Stomach (tissue), 4 donors: Measurements from ENCODE around the gene NANOS1.

Source experiments
- CTCF ChIP-seq, 7 experiments: fragments of 450-650 bp in 4 of 7; fragments of 200-600 bp in 3 of 7; sonication (generic) in 3 of 7; IDR thresholded peaks; one replicate each; pipeline ENCODE4 v1.5.1; 2016 to 2019; ENCODE audit warnings: antibody characterized with exemption in 7 of 7, control low read depth in 2 of 7, mild to moderate bottlenecking in 1 of 7
- EP300 ChIP-seq: sonication (generic); formaldehyde crosslinking; IDR thresholded peaks from one replicate; pipeline ENCODE4 v1.6.1; 2017; ENCODE audit warnings: antibody characterized with exemption
- POLR2A ChIP-seq, 4 donors: fragments of 450-650 bp; IDR thresholded peaks; one replicate each; pipeline ENCODE4 v1.6.1; 2016; ENCODE audit warnings: antibody characterized with exemption in 4 of 4, control low read depth in 2 of 4, mild to moderate bottlenecking in 1 of 4, moderate library complexity in 1 of 4
- POLR2AphosphoS5 ChIP-seq, 3 donors: sonication (generic); formaldehyde crosslinking; IDR thresholded peaks; one replicate each; pipeline ENCODE4 v1.6.1; 2016; ENCODE audit warnings: antibody characterized with exemption in 3 of 3

GRCh38 chr10:118994321-118994720 lies 35.2 kb upstream of the NANOS1 start:
- TF ChIP-seq POLR2A (IDR thresholded peaks at IDR 0.05) (no peak), CTCF (IDR thresholded peaks at IDR 0.05) (no peak), EP300 (no peak), POLR2AphosphoS5 (IDR thresholded peaks at IDR 0.05) (no peak)
